A549 (cell line): ENCODE data around the gene WNT7B. TPM values are rescaled to one million over a fixed set of nuclear protein-coding genes. Genes with fewer than 3 reads are reported as not detected.
A peak's percentile ranks its signal among the peaks of the same experiment; 100 is the strongest.

ENCODE experiments used
- ATAC-seq, 2 experiments: fragments of 200-7000 bp in 1 of 2; fragments of >200 bp in 1 of 2; cut with Nextera tagmentation in 1 of 2; cut with Tn5 transposase in 1 of 2; 3 replicates each; pipeline versions ENCODE4 v1.8.0 to v1.9.1; 2018 to 2020; ENCODE audit warnings: mild to moderate bottlenecking in 1 of 2, moderate library complexity in 1 of 2
- CTCF ChIA-PET: fragments of 300-600 bp; sonication (Branson Sonifier 250); formaldehyde crosslinking; extraction: SDS; loops from one replicate; lab custom pipeline; 2021; ENCODE audit warnings: antibody characterized with exemption, inconsistent platforms; lab: Yijun Ruan, JAX
- POLR2A ChIA-PET: fragments of 350-600 bp; formaldehyde crosslinking; extraction: SDS; loops from one replicate; lab custom pipeline; 2021; ENCODE audit warnings: antibody characterized with exemption, inconsistent platforms; lab: Yijun Ruan, JAX
- DNase-seq, 2 experiments: peaks; one replicate each; pipeline versions ENCODE4 v3.0.0 to v3.0.0-alpha.2; 2011 to 2016; ENCODE audit warnings: low read depth in 1 of 2, low spot score in 1 of 2
- FAIRE-seq: peaks from 2 replicates; lab custom pipeline; 2011; peaks lifted over from hg19 to GRCh38; lab: Jason Lieb, UNC
- H3K27ac ChIP-seq, 2 experiments: fragments of >200 bp; sonication (Bioruptor Twin); formaldehyde crosslinking; 3 replicates each; pipeline ENCODE4 v1.5.1; 2016 to 2017
- H3K4me1 ChIP-seq: fragments of >200 bp; sonication (Bioruptor Twin); formaldehyde crosslinking; 3 replicates; pipeline ENCODE4 v1.6.1; 2016
- H3K4me2 ChIP-seq: fragments of >200 bp; sonication (Bioruptor Twin); formaldehyde crosslinking; 3 replicates; pipeline ENCODE4 v1.6.1; 2016
- H3K4me3 ChIP-seq: fragments of >200 bp; sonication (Bioruptor Twin); formaldehyde crosslinking; 3 replicates; pipeline ENCODE4 v1.5.1; 2016
- H3K9me3 ChIP-seq: fragments of >200 bp; sonication (Bioruptor Twin); formaldehyde crosslinking; 3 replicates; pipeline ENCODE4 v1.6.1; 2016
- CBX2 ChIP-seq: fragments of 200-600 bp; sonication (generic); IDR thresholded peaks from 2 replicates; pipeline ENCODE4 v1.6.1; 2016; ENCODE audit warnings: low read depth, mild to moderate bottlenecking, borderline replicate concordance
- CHD4 ChIP-seq: fragments of 200-600 bp; sonication (generic); IDR thresholded peaks from 2 replicates; pipeline ENCODE4 v1.6.1; 2016; ENCODE audit warnings: antibody characterized with exemption, mild to moderate bottlenecking, borderline replicate concordance
- EP300 ChIP-seq, 2 experiments: fragments of >200 bp; sonication (Bioruptor Twin); formaldehyde crosslinking; IDR thresholded peaks; 2 replicates in 1 of 2; 3 replicates in 1 of 2; pipeline ENCODE4 v1.6.1; 2016 to 2017
- ESRRA ChIP-seq: fragments of 150-350 bp; IDR thresholded peaks from 2 replicates; pipeline ENCODE4 v1.6.1; 2014; ENCODE audit warnings: mild to moderate bottlenecking, low read length, borderline replicate concordance
- FOXS1 ChIP-seq: fragments of 250-450 bp; sonication (Bioruptor Pico); IDR thresholded peaks from 2 replicates; pipeline ENCODE4 v1.5.0; 2020; ENCODE audit warnings: mild to moderate bottlenecking, moderate library complexity
- HEYL ChIP-seq: fragments of 250-450 bp; sonication (Bioruptor Pico); IDR thresholded peaks from 2 replicates; pipeline ENCODE4 v1.8.0; 2021; ENCODE audit warnings: mild to moderate bottlenecking, moderate library complexity
- HOXB13 ChIP-seq: fragments of 250-450 bp; sonication (Bioruptor Pico); IDR thresholded peaks from 2 replicates; pipeline ENCODE4 v1.5.0; 2020; ENCODE audit warnings: low read depth, mild to moderate bottlenecking, moderate library complexity
- JUN ChIP-seq, 2 experiments: fragments of >200 bp; sonication (Bioruptor Twin); formaldehyde crosslinking; IDR thresholded peaks; 2 replicates in 1 of 2; 3 replicates in 1 of 2; pipeline ENCODE4 v1.6.1; 2016 to 2017
- KDM5A ChIP-seq: fragments of 200-600 bp; sonication (generic); IDR thresholded peaks from 2 replicates; pipeline ENCODE4 v1.6.1; 2016; ENCODE audit warnings: antibody characterized with exemption, mild to moderate bottlenecking
- MYC ChIP-seq: IDR thresholded peaks from 2 replicates; pipeline ENCODE4 v1.6.1; 2012; ENCODE audit warnings: mild to moderate bottlenecking, inconsistent platforms, low read length, improper control_type of control experiment, borderline replicate concordance
- NFE2L2 ChIP-seq: fragments of 150-350 bp; conservative IDR thresholded peaks from 2 replicates; pipeline ENCODE4 v1.6.1; 2014; ENCODE audit warnings: low read length
- PHF8 ChIP-seq: fragments of 200-600 bp; sonication (generic); IDR thresholded peaks from 2 replicates; pipeline ENCODE4 v1.6.1; 2016; ENCODE audit warnings: low read depth, mild to moderate bottlenecking, antibody characterized with exemption, moderate library complexity, borderline replicate concordance
- POLR2A ChIP-seq: IDR thresholded peaks from 2 replicates; pipeline ENCODE4 v1.6.1; 2012; ENCODE audit warnings: mild to moderate bottlenecking, low read length
- RCOR1 ChIP-seq: fragments of 150-350 bp; IDR thresholded peaks from 2 replicates; pipeline ENCODE4 v1.6.1; 2014; ENCODE audit warnings: antibody characterized with exemption, low read length, low read depth
- RFX5 ChIP-seq: fragments of 450-650 bp; IDR thresholded peaks from 2 replicates; pipeline ENCODE4 v1.7.1; 2014; ENCODE audit warnings: antibody characterized with exemption, mild to moderate bottlenecking, moderate library complexity
- RNF2 ChIP-seq: fragments of 200-600 bp; sonication (generic); IDR thresholded peaks from 2 replicates; pipeline ENCODE4 v1.6.1; 2016; ENCODE audit warnings: low read depth, mild to moderate bottlenecking, antibody characterized with exemption, moderate library complexity, borderline replicate concordance
- SREBF2 ChIP-seq: fragments of 450-650 bp; IDR thresholded peaks from 2 replicates; pipeline ENCODE4 v1.6.1; 2014; ENCODE audit warnings: mild to moderate bottlenecking, moderate library complexity
- TFCP2L1 ChIP-seq: fragments of 250-450 bp; sonication (Bioruptor Pico); IDR thresholded peaks from 2 replicates; pipeline ENCODE4 v1.5.0; 2021; ENCODE audit warnings: mild to moderate bottlenecking
- TP53 ChIP-seq: fragments of 250-450 bp; sonication (Bioruptor Pico); IDR thresholded peaks from 2 replicates; pipeline ENCODE4 v1.5.0; 2021; ENCODE audit warnings: mild to moderate bottlenecking, moderate library complexity
- WGBS: methylation state at CpG from one replicate; pipeline ENCODE4 v1.1.6; 2017; ENCODE audit errors: missing lambda C conversion rate; 5-methylcytosine and 5-hydroxymethylcytosine counted together
- polyA plus RNA-seq, 4 experiments: library from polyadenylated mRNA; depleted of rRNA in 3 of 4; stranded (reverse); fragments of >200 nt; fragmentation: RNase III in 1 of 4; extraction: RNeasy Plus Mini Kit Qiagen cat#74134 plus additional on column Dnase treatment in 1 of 4; gene quantifications; 2 replicates in 3 of 4; 3 replicates in 1 of 4; pipeline ENCODE4 v1.2.3, GENCODE V29; 2011 to 2017
- TF ChIP-seq, protein P1 (sequence below): IDR thresholded peaks from 2 replicates; pipeline ENCODE4 v1.6.1; 2012; ENCODE audit warnings: low read depth, borderline replicate concordance
- TF ChIP-seq, protein P2 (sequence below): fragments of >200 bp; sonication (Bioruptor Twin); formaldehyde crosslinking; IDR thresholded peaks from 3 replicates; pipeline ENCODE4 v1.5.1; 2016
- TF ChIP-seq, protein P3 (sequence below): IDR thresholded peaks from 2 replicates; pipeline ENCODE4 v1.6.1; 2012
- TF ChIP-seq, protein P4 (sequence below): fragments of 150-350 bp; IDR thresholded peaks from 2 replicates; pipeline ENCODE4 v1.6.1; 2014; ENCODE audit warnings: low read depth, mild to moderate bottlenecking, low read length
- TF ChIP-seq, protein P5 (sequence below): fragments of 200-600 bp; sonication (generic); IDR thresholded peaks from 2 replicates; pipeline ENCODE4 v1.6.1; 2016; ENCODE audit warnings: antibody characterized with exemption, mild to moderate bottlenecking, moderate library complexity

Gene WNT7B
- polyA plus RNA-seq, 2 of the 4 experiments (the other 2 are of a cell fraction) = 16.9 to 80.8 TPM

DNA sequence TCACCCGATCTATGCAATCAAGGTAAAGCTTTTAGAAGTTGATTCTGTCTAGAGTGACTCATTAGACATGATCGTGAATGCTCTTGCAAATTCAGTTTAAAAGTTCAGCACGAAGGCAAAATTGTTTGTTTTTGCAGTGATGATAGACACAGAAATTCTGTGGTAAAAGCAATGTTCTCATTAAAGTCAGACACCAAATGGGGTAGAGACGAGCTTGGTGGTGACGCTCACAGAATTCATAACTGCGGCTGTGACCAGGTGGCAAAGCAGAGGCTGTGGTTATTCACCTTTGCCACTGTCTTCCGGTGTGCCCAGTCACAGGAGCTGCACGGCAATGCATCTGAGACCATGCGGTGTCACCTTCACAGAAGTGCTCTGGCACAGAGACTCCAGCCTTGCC is 83.4 kb downstream of the WNT7B start:
- FAIRE-seq (no peak), ATAC-seq (no peak), DNase-seq (no peak)
- H3K27ac ChIP-seq = no peak overlapping the region
- 0 out of 3 replicates have a peak, but pooled peaks cover 8% of the 10 kb centered on the region for H3K4me1 ChIP-seq
- no peak for TF ChIP-seq CBX2
- TF ChIP-seq, protein P1, sequence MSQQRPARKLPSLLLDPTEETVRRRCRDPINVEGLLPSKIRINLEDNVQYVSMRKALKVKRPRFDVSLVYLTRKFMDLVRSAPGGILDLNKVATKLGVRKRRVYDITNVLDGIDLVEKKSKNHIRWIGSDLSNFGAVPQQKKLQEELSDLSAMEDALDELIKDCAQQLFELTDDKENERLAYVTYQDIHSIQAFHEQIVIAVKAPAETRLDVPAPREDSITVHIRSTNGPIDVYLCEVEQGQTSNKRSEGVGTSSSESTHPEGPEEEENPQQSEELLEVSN = no peak
- TF ChIP-seq RCOR1 = no peak
- no peak for TF ChIP-seq TFCP2L1 (CRISPR knock-in tag)
- no peak for TF ChIP-seq JUN (IDR thresholded peaks at IDR 0.05)
- no peak for TF ChIP-seq SREBF2
- no peak for TF ChIP-seq RFX5
- TF ChIP-seq KDM5A = no peak
- TF ChIP-seq NFE2L2 = no peak
- TF ChIP-seq TP53 = no peak
- TF ChIP-seq, protein P2, sequence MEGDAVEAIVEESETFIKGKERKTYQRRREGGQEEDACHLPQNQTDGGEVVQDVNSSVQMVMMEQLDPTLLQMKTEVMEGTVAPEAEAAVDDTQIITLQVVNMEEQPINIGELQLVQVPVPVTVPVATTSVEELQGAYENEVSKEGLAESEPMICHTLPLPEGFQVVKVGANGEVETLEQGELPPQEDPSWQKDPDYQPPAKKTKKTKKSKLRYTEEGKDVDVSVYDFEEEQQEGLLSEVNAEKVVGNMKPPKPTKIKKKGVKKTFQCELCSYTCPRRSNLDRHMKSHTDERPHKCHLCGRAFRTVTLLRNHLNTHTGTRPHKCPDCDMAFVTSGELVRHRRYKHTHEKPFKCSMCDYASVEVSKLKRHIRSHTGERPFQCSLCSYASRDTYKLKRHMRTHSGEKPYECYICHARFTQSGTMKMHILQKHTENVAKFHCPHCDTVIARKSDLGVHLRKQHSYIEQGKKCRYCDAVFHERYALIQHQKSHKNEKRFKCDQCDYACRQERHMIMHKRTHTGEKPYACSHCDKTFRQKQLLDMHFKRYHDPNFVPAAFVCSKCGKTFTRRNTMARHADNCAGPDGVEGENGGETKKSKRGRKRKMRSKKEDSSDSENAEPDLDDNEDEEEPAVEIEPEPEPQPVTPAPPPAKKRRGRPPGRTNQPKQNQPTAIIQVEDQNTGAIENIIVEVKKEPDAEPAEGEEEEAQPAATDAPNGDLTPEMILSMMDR = no peak
- TF ChIP-seq EP300 (IDR thresholded peaks at IDR 0.05) = no peak
- TF ChIP-seq RNF2 = no peak
- no peak for TF ChIP-seq POLR2A
- no peak for TF ChIP-seq PHF8
- no peak for TF ChIP-seq ESRRA
- no peak for TF ChIP-seq HOXB13
- H3K9me3 ChIP-seq = no peaks in the 10 kb centered on the region
- ChIA-PET POLR2A (no interaction called here), CTCF (interaction anchor here (0.7 to 1.6 kb wide), 3 partner anchors 18 to 315 kb away, joined by 3 read pairs; no protein-coding TSS in a partner anchor)
- no peak overlapping the region for H3K4me2 ChIP-seq
- no peak overlapping the region for H3K4me3 ChIP-seq
- WGBS = 59% methylated on average over 9 of the region's 9 CpGs

DNA sequence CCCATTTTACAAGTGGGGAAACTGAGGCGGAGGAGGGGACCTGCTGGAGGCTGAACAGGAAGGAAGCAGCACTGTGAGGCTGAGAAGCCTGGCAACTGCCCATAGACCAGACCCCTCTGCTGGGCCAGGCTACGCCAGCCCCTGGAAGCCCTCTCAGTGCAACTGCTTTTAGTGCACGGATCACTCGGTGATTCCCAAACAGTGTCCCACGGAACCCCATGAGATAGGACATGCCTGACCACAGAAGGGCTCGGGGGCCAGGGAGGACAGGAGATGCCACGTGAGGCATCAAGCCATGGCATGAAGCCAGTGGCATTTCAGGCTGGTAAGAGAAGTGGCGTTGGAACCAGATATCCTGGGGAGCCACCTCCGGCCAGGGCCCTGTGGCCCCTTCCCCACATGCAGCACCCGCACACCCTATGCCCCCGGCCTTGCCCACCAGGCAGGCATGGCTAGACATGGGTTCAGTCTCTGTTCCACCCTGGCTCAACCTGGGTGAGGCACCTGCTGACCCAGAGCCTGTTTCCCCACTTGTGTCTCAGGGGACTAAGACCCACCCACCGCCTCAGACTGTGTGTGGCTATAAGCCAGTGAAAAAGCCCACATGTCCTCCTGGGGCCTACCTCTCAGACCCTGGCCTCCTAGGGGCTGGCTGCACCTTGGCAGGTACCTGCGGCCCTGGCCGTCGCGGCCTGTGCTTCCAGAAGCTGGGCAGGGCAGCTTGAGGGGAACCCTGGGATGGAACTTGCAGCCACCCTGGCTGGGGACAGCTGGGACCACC is 84.1 kb downstream of the WNT7B start:
- POLR2A ChIA-PET = no interaction called here
- CTCF ChIA-PET = interaction anchor here (0.7 to 1.1 kb wide), 2 partner anchors 315 kb away, joined by 3 read pairs; no protein-coding TSS in a partner anchor
- 0 out of 3 replicates have a peak, but pooled peaks cover 8% of the 10 kb centered on the region for H3K4me1 ChIP-seq
- ATAC-seq = no peak
- 0 out of 6 replicates have a peak overlapping the region, but pooled peaks of 1 of the 2 experiments have one; percentile 34 for H3K27ac ChIP-seq
- no peak for DNase-seq
- no peak for FAIRE-seq
- WGBS = 91% methylated on average over 8 of the region's 16 CpGs
- no peak overlapping the region for H3K4me3 ChIP-seq
- H3K4me2 ChIP-seq = no peak overlapping the region
- no peaks in the 10 kb centered on the region for H3K9me3 ChIP-seq
- no peak for TF ChIP-seq FOXS1 (CRISPR knock-in tag)
- no peak for TF ChIP-seq MYC
- TF ChIP-seq, protein P3, sequence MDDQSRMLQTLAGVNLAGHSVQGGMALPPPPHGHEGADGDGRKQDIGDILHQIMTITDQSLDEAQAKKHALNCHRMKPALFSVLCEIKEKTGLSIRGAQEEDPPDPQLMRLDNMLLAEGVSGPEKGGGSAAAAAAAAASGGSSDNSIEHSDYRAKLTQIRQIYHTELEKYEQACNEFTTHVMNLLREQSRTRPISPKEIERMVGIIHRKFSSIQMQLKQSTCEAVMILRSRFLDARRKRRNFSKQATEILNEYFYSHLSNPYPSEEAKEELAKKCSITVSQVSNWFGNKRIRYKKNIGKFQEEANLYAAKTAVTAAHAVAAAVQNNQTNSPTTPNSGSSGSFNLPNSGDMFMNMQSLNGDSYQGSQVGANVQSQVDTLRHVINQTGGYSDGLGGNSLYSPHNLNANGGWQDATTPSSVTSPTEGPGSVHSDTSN = no peak
- TF ChIP-seq, protein P4, sequence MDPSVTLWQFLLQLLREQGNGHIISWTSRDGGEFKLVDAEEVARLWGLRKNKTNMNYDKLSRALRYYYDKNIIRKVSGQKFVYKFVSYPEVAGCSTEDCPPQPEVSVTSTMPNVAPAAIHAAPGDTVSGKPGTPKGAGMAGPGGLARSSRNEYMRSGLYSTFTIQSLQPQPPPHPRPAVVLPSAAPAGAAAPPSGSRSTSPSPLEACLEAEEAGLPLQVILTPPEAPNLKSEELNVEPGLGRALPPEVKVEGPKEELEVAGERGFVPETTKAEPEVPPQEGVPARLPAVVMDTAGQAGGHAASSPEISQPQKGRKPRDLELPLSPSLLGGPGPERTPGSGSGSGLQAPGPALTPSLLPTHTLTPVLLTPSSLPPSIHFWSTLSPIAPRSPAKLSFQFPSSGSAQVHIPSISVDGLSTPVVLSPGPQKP = no peak
- TF ChIP-seq CHD4 = no peak
- TF ChIP-seq RNF2 = no peak
- no peak for TF ChIP-seq HEYL (CRISPR knock-in tag)
- no peak for TF ChIP-seq EP300 (IDR thresholded peaks at IDR 0.05)
- TF ChIP-seq, protein P5, sequence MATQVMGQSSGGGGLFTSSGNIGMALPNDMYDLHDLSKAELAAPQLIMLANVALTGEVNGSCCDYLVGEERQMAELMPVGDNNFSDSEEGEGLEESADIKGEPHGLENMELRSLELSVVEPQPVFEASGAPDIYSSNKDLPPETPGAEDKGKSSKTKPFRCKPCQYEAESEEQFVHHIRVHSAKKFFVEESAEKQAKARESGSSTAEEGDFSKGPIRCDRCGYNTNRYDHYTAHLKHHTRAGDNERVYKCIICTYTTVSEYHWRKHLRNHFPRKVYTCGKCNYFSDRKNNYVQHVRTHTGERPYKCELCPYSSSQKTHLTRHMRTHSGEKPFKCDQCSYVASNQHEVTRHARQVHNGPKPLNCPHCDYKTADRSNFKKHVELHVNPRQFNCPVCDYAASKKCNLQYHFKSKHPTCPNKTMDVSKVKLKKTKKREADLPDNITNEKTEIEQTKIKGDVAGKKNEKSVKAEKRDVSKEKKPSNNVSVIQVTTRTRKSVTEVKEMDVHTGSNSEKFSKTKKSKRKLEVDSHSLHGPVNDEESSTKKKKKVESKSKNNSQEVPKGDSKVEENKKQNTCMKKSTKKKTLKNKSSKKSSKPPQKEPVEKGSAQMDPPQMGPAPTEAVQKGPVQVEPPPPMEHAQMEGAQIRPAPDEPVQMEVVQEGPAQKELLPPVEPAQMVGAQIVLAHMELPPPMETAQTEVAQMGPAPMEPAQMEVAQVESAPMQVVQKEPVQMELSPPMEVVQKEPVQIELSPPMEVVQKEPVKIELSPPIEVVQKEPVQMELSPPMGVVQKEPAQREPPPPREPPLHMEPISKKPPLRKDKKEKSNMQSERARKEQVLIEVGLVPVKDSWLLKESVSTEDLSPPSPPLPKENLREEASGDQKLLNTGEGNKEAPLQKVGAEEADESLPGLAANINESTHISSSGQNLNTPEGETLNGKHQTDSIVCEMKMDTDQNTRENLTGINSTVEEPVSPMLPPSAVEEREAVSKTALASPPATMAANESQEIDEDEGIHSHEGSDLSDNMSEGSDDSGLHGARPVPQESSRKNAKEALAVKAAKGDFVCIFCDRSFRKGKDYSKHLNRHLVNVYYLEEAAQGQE = no peak
